Measurements from ENCODE around the gene LDLRAD3. TPM values are rescaled to one million over a fixed set of nuclear protein-coding genes. Genes with fewer than 3 reads are reported as not detected.

The LDLRAD3 gene
- total RNA-seq, 1 experiment from 2014 or later: 55.7 TPM

- H3K4me1 Mint-ChIP-seq (ENCODE audit: insufficient read depth, unreplicated experiment): peaks cover 65% of the 10 kb centered on the region
- no peak for DNase-seq (ENCODE audit: unreplicated experiment)
- no peak for TF ChIP-seq CTCF (IDR thresholded peaks at IDR 0.05; ENCODE audit: unreplicated experiment)
- no TSS peak for BruUV-seq (replicated peaks)
- H3K4me3 Mint-ChIP-seq (ENCODE audit: unreplicated experiment): no peak overlapping the region
- H3K36me3 Mint-ChIP-seq (ENCODE audit: insufficient read depth, unreplicated experiment): peaks cover 25% of the 10 kb centered on the region
- H3K9me3 Mint-ChIP-seq (ENCODE audit: unreplicated experiment): no peaks in the 10 kb centered on the region
- peak overlapping the region; percentile 16 for H3K27ac Mint-ChIP-seq (ENCODE audit: low read depth, unreplicated experiment)
- intact Hi-C loops (cut with micrococcal nuclease): no loop called here
- H3K27me3 Mint-ChIP-seq (ENCODE audit: insufficient read depth, unreplicated experiment): no peaks in the 10 kb centered on the region
- ChIA-PET CTCF (interaction anchor here (0.9 to 2.1 kb wide), 3 partner anchors 10 to 526 kb away, joined by 3 to 9 read pairs (median 3); no protein-coding TSS in a partner anchor), POLR2A (interaction anchor here (0.7 to 1.6 kb wide), 3 partner anchors 33 to 125 kb away, joined by 3 to 4 read pairs (median 3); no protein-coding TSS in a partner anchor)
Observed at GRCh38 chr11:36013950-36014897, 70.4 kb downstream of the LDLRAD3 start.

- no peak for TF ChIP-seq CTCF (IDR thresholded peaks at IDR 0.05; ENCODE audit: unreplicated experiment)
- no TSS peak for BruUV-seq (replicated peaks)
- no peak overlapping the region for H3K4me3 Mint-ChIP-seq (ENCODE audit: unreplicated experiment)
Observed at GRCh38 chr11:36014898-36015665, 71.2 kb downstream of the LDLRAD3 start.

GRCh38 chr11:36015799-36016198 lies 71.9 kb downstream of the LDLRAD3 start:
- intact Hi-C loops (cut with micrococcal nuclease): no loop called here
- CTCF ChIA-PET: interaction anchor here (0.6 to 2.1 kb wide), 2 partner anchors 24 to 194 kb away, joined by 3 to 9 read pairs; no protein-coding TSS in a partner anchor
- Mint-ChIP-seq H3K4me3 (ENCODE audit: unreplicated experiment) (no peak overlapping the region), H3K36me3 (ENCODE audit: insufficient read depth, unreplicated experiment) (peaks cover 28% of the 10 kb centered on the region), H3K4me1 (ENCODE audit: insufficient read depth, unreplicated experiment) (peaks cover 65% of the 10 kb centered on the region), H3K27me3 (ENCODE audit: insufficient read depth, unreplicated experiment) (no peaks in the 10 kb centered on the region), H3K27ac (ENCODE audit: low read depth, unreplicated experiment) (peak overlapping the region; percentile 90), H3K9me3 (ENCODE audit: unreplicated experiment) (no peaks in the 10 kb centered on the region)
- no peak for DNase-seq (ENCODE audit: unreplicated experiment)
- no TSS peak for BruUV-seq (replicated peaks)
- no peak for TF ChIP-seq CTCF (IDR thresholded peaks at IDR 0.05; ENCODE audit: unreplicated experiment)
- POLR2A ChIA-PET: no interaction called here

More at GRCh38 chr11:36014898-36015665, 71.2 kb downstream of the LDLRAD3 start:
- no peaks in the 10 kb centered on the region for H3K27me3 Mint-ChIP-seq (ENCODE audit: insufficient read depth, unreplicated experiment)
- ChIA-PET POLR2A (interaction anchor here (1.2 kb wide), 1 partner anchor 126 kb away, joined by 3 read pairs; no protein-coding TSS in a partner anchor), CTCF (interaction anchor here (0.6 to 2.1 kb wide), 2 partner anchors 25 to 193 kb away, joined by 3 to 9 read pairs; no protein-coding TSS in a partner anchor)
- intact Hi-C loops (cut with micrococcal nuclease): no loop called here
- peaks cover 64% of the 10 kb centered on the region for H3K4me1 Mint-ChIP-seq (ENCODE audit: insufficient read depth, unreplicated experiment)
- H3K36me3 Mint-ChIP-seq (ENCODE audit: insufficient read depth, unreplicated experiment): peaks cover 25% of the 10 kb centered on the region
- peak overlapping the region; percentile 16 for H3K27ac Mint-ChIP-seq (ENCODE audit: low read depth, unreplicated experiment)
- H3K9me3 Mint-ChIP-seq (ENCODE audit: unreplicated experiment): no peaks in the 10 kb centered on the region
- no peak for DNase-seq (ENCODE audit: unreplicated experiment)
